Mucosa of gallbladder (tissue), 1 donor: ENCODE measurements around the gene TMEM168. TPM values are rescaled to one million over a fixed set of nuclear protein-coding genes. Genes with fewer than 3 reads are reported as not detected.
"Not testable (repeated sequence)": the region's sequence is repeated elsewhere in the genome, so short reads cannot be mapped to it uniquely, and the experiment has no call there.

Experiments used
- DNase-seq: peaks from one replicate; pipeline ENCODE4 v3.0.0-alpha.2; 2020; ENCODE audit warnings: low spot score
- total RNA-seq: library from RNA; stranded (reverse); gene quantifications from one replicate; pipeline ENCODE4 v1.2.1, GENCODE V29; 2021
- donor health status: DM: no; HTN: no; CAD: no.

The TMEM168 gene, protein sequence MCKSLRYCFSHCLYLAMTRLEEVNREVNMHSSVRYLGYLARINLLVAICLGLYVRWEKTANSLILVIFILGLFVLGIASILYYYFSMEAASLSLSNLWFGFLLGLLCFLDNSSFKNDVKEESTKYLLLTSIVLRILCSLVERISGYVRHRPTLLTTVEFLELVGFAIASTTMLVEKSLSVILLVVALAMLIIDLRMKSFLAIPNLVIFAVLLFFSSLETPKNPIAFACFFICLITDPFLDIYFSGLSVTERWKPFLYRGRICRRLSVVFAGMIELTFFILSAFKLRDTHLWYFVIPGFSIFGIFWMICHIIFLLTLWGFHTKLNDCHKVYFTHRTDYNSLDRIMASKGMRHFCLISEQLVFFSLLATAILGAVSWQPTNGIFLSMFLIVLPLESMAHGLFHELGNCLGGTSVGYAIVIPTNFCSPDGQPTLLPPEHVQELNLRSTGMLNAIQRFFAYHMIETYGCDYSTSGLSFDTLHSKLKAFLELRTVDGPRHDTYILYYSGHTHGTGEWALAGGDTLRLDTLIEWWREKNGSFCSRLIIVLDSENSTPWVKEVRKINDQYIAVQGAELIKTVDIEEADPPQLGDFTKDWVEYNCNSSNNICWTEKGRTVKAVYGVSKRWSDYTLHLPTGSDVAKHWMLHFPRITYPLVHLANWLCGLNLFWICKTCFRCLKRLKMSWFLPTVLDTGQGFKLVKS
- total RNA-seq: 20.1 TPM

DNA sequence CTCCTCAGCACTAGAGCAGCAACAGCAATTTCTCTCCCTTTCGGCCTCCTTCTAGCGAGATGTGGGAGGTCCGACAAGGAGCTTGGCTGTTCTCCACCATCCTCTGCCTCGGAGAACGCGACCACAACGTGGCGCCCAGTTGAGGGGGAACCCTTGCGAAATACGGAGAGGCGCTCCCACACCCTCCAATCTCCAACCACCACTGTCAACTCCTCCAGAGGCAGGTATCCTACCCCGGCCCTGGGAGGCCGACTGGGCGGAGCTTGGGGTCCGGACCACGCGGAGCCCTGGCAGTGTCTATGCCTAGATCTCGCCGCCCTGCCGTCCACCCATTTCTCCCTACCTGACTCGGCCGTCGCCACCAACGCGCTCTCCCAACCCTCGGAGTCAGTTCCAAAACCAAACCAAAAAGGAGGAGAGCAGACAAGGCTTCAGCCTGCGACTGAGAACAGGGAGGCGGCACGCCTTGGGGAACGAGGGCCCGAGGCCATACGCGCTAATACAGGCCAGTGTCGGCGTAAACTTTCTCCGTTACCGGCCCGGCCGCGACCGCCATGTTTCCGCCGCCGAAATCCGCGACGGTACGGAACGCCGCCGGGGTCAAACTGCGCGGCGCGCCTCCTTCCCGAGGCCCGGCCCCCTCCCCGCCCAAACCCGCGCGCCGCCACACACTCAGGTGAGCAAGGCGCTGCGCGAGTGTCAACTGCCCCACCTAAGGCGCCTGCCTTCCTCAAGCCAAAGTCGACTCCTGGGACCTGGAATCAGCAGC lies at the start of gene TMEM168:
Gene TMEM168 (minus strand): TSS at position 577 of the 769 bp plus-strand sequence. CDS start 5,568 bp downstream, outside the sequence.
- peak; percentile 80 for DNase-seq

GRCh38 chr7:112835928-112836327 lies 45.7 kb upstream of the TMEM168 start:
- DNase-seq: not testable (repeated sequence)

GRCh38 chr7:112833082-112833481 lies 42.9 kb upstream of the TMEM168 start:
- DNase-seq: no peak

DNA sequence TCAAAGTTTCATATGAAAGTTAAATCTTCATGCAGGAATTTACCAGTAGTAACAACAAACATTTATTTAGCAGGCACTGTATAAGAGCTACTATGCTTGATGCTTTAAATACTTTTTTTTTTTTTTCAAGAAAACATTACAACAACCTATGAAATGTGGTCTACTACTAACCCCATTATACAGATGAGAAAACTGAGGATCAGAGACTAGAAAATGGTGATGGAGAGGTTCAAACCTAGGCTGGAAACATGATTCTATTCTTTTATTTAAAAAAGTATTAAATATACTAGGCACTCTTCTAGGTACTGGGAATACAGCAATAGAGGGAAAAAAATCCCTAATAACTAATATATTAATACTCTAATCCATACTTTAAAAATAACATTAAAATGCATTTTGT lies 40.6 kb upstream of the TMEM168 start:
- DNase-seq: no peak

- no peak for DNase-seq
These were observed 38.5 kb upstream of the TMEM168 start for GRCh38 chr7:112828696-112829095.

DNA sequence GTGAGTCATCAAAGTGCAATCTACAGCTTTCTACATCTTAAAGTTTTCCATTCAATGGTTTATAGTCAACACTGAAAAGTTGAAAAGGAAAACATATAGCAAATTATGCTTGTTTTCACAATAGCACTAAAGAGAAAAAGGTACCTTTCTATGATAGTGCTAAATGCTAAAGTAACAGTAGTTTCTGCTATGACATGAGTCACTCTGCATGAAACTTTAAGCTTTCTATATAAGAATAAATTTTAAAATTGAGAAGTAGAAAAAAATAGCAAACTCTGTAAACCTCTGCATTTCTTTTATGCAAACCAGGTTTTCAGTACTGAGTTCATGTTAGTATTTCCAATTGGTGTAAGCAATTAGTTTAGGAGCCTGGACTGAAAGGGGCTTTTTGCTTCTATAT lies 31.2 kb upstream of the TMEM168 start:
- no peak for DNase-seq

GRCh38 chr7:112819536-112819935 lies 29.3 kb upstream of the TMEM168 start:
- no peak for DNase-seq

DNA sequence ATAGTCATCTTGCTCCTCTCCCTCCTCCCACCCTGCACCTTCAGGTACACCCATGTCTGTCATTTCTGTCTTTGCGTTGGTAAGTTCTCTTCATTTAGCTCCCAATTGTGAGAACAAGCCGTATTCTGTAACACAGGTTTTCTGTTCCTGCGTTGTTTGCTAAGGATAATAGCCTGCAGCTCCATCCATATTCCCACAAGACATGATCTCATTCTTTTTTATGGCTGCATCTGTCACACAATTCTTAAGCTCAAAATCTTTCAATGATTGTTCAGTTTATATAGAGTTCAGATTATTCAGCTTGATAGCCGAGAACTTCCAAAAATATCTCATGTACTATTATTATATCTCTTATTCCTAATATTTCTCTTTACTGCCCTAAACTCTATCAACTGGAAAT lies 16.0 kb upstream of the TMEM168 start:
- no peak for DNase-seq

- DNase-seq: no peak
These were observed 12.2 kb upstream of the TMEM168 start for GRCh38 chr7:112802406-112802805.

DNA sequence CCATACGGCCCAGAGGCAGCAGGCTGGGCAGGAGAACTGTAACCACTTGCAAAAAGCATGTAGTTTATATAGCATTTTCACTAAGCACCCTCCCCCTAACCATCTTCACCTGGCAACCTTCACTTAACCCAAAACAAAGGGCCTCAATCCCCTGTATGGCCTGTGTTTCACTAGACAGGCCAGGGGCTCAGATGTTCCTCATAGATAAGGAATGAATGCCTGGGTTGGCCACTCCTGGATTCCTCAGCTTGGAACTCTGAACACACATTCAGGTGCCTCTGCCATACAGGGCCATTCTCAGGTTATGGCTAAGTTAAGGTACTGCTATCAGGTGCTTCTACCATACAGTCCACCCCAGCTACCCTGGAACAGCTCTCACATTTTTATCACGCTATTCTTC lies 10.3 kb upstream of the TMEM168 start:
- DNase-seq: no peak

GRCh38 chr7:112799448-112800120 lies 9.4 kb upstream of the TMEM168 start:
- DNase-seq: no peak

DNA sequence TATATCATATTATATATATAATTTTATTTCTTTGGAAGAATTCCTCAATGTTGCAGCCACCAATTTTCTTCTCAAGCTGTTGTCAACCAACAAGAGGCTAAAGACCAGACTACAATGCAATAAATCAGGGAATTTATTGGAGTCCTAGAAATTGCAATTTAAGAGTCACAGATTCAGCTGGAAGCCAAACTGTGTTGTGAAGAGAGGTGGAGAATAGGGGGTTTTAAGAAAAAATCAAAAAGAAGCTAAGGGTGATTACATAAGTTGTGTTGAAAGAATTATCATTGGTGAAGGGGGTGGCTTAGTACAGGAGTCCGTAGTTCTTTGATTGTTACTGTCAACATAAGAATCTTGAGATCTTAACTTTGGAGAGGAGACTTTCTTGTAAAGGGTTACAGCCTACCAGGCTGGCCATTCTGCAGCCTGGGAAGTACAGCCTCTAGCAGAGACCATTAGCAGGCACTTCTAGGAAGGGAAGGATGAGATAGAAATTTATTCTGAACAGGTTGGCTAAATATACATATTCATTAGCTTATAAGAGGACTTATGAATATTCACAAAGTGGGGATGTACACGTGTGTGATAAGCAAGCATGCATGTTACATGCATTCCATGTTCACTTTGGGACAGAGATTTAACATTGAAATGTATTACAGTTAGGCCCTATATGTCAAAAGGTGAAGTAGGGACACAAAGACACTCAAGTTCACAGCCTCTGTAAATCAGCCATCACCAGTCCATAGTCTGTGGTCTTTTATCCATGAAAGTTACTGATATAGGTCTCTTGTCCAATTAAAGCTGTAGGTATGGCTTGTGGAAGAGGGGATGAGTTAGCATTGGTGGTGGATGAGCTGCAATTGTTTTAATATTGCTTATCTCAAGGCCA lies 8.3 kb upstream of the TMEM168 start:
- no peak for DNase-seq

DNA sequence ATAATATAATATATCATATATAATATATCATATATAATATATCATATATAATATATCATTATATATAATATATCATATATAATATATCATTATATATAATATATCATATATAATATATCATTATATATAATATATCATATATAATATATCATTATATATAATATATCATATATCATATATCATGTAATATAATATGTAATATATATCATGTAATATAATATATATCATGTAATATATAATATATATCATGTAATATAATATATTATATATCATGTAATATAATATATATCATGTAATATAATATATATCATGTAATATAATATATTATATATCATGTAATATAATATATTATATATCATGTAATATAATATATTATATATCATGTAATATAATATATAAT lies 6.4 kb upstream of the TMEM168 start:
- DNase-seq: not testable (repeated sequence)

DNA sequence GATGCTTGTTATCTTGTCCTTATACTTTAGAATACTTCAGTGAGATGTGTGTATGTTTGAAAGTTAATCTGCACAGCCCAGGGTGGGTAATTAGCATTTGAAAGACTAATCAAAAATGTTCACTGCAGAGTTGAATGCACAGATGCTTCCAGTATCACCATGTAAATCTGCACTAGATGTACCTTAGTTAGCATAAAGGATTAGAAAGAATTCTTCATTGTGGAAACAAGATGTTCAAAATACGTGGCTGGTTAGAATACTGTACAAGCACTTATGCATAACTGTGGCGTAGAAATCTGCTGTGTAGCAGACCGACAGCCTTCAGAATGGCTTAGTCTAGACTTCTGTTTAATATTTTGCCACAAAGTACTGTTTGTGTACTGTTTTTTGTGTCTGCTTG lies 2.2 kb upstream of the TMEM168 start:
- DNase-seq: no peak

GRCh38 chr7:112791465-112792168 lies 1.4 kb upstream of the TMEM168 start:
- no peak for DNase-seq

GRCh38 chr7:112790586-112791003 lies 402 bp upstream of the TMEM168 start:
- DNase-seq: no peak

DNA sequence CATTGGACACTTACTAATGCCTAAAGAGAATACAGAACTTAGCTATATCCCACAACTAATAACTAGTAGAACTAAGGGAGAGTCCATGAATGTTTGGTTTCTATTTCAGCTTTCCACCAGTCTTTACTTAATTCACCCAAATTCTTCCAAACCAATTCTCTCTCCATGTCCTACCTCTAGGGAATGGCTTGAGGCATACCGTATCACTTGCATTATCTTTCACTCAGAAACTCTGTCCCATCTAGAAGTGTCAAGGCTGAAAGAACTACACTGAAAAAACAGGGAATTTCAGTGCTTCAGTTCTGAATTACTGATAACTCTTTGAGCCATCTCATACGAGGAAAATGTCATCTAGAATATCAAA lies 758 bp downstream of the TMEM168 start:
- DNase-seq: no peak

DNA sequence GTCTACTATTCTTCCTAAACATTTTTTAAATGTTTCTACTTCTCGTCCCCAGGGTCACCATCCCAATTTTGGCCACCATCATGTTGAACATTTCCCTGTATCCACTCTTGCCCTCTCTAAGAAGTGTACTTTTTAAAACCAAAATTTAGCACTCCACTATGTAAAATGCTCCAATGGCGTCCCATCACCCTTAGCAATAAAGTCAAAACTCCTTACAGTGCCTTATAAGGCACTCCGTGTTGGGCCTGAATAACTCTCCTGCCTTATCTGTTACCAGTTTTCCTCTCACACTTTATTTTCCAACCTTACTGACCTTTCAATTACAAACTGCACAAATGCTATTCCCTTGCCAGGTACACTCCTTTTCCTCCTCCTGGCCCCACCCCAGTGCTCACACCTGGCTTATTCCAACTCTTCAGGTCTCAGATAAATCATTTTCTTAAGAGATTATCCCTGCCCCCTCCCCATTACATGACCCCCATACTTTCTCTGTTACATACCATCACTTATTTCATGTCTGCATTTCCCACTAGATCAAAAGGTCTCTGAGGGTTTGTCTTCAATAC lies 1.3 kb downstream of the TMEM168 start:
- DNase-seq: no peak

- no peak for DNase-seq
These were observed 5.6 kb downstream of the TMEM168 start for GRCh38 chr7:112784603-112785002.

DNA sequence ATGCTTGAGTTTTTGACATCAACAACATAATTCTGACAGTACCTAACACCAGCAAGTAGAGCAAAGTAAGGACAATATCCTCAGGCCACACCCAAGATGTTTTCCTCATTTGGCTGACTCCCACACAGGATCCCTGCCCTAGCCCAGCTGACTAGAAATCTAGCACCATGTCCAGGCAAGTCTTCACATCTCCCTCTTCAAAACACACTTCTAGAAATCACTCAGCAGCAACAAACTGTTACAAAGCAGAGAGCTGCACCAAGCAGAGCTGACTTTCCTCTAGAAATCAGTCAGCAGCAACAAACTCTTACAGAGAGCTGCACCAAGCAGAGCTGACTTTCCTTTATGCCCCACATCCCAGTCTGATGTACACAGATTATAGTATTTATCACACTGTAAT lies 7.7 kb downstream of the TMEM168 start:
- DNase-seq: no peak
